ENCODE results near the gene SLC35F1.

SLC35F1 gene

GRCh38 chr6:118197539-118197938 is 290.5 kb downstream of the SLC35F1 start:
- H3K27ac ChIP-seq: no peak overlapping the region
- CTCF ChIA-PET: interaction anchor here (0.6 kb wide), 1 partner anchor 357 kb away, joined by 3 read pairs; no protein-coding TSS in a partner anchor
- TF ChIP-seq, protein P1, sequence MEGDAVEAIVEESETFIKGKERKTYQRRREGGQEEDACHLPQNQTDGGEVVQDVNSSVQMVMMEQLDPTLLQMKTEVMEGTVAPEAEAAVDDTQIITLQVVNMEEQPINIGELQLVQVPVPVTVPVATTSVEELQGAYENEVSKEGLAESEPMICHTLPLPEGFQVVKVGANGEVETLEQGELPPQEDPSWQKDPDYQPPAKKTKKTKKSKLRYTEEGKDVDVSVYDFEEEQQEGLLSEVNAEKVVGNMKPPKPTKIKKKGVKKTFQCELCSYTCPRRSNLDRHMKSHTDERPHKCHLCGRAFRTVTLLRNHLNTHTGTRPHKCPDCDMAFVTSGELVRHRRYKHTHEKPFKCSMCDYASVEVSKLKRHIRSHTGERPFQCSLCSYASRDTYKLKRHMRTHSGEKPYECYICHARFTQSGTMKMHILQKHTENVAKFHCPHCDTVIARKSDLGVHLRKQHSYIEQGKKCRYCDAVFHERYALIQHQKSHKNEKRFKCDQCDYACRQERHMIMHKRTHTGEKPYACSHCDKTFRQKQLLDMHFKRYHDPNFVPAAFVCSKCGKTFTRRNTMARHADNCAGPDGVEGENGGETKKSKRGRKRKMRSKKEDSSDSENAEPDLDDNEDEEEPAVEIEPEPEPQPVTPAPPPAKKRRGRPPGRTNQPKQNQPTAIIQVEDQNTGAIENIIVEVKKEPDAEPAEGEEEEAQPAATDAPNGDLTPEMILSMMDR (conservative IDR thresholded peaks at IDR 0.05; ENCODE audit: low read depth): no peak
- POLR2A ChIA-PET (ENCODE audit: low non-redundant PET): no interaction called here
- no peak for DNase-seq (ENCODE audit: low spot score)

GRCh38 chr6:118198746-118199145 is 291.7 kb downstream of the SLC35F1 start:
- POLR2A ChIA-PET (ENCODE audit: low non-redundant PET): no interaction called here
- CTCF ChIA-PET: no interaction called here
- peak; percentile 1 for DNase-seq (ENCODE audit: low spot score)
- H3K27ac ChIP-seq: no peak overlapping the region
- TF ChIP-seq, protein P1 (conservative IDR thresholded peaks at IDR 0.05; ENCODE audit: low read depth): no peak

DNA sequence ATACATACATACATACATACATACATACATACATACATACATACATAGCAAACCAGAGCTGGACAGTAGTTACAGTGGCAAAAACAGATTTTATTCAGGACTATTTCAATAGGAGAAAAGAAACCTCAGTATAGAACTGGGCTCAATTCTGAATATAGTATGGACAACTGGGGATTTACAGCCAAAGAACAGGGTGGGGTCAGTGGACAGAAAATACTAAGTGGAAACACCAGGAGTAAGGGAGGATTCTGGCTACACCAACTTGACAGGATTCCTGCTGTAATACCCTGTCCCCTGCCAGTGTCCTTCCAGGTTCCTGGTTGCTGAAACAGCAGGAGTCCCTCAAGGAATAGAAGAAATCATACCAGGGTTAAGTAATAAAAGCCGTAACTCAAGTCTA is 293.1 kb downstream of the SLC35F1 start:
- TF ChIP-seq, protein P1 (conservative IDR thresholded peaks at IDR 0.05; ENCODE audit: low read depth): no peak
- no peak overlapping the region for H3K27ac ChIP-seq
- POLR2A ChIA-PET (ENCODE audit: low non-redundant PET): no interaction called here
- no peak for DNase-seq (ENCODE audit: low spot score)
- CTCF ChIA-PET: no interaction called here

DNA sequence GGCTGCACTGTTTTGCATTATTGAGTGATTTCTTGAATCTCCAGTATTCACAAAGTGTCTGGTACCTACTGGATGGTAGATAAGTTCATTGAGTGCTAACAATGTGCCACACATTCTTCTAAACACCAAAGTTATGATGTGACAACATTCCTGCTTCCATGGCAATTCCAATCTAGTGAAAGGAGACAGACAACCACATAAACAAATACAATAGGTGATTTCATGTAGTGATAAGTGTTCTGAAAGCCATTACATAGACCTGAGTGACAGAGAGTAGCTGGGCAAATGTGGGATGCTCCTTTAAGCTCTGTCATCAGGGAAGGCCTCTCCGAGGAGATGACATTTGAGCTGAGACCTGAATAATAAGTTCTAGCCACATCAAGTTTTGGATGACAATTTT is 295.5 kb downstream of the SLC35F1 start:
- no peak for DNase-seq (ENCODE audit: low spot score)
- TF ChIP-seq, protein P1 (conservative IDR thresholded peaks at IDR 0.05; ENCODE audit: low read depth): no peak
- no peak overlapping the region for H3K27ac ChIP-seq
- POLR2A ChIA-PET (ENCODE audit: low non-redundant PET): no interaction called here
- CTCF ChIA-PET: interaction anchor here (0.6 kb wide), 1 partner anchor 10 kb away, joined by 4 read pairs; no protein-coding TSS in a partner anchor

- ChIA-PET POLR2A (ENCODE audit: low non-redundant PET) (no interaction called here), CTCF (no interaction called here)
- H3K27ac ChIP-seq: no peak overlapping the region
- DNase-seq (ENCODE audit: low spot score): no peak
- TF ChIP-seq, protein P1 (conservative IDR thresholded peaks at IDR 0.05; ENCODE audit: low read depth): no peak
These were observed 296.5 kb downstream of the SLC35F1 start for GRCh38 chr6:118203545-118203944.

GRCh38 chr6:118206221-118206620 is 299.2 kb downstream of the SLC35F1 start:
- ChIA-PET CTCF (no interaction called here), POLR2A (ENCODE audit: low non-redundant PET) (no interaction called here)
- no peak for DNase-seq (ENCODE audit: low spot score)
- TF ChIP-seq, protein P1 (conservative IDR thresholded peaks at IDR 0.05; ENCODE audit: low read depth): no peak
- no peak overlapping the region for H3K27ac ChIP-seq

DNA sequence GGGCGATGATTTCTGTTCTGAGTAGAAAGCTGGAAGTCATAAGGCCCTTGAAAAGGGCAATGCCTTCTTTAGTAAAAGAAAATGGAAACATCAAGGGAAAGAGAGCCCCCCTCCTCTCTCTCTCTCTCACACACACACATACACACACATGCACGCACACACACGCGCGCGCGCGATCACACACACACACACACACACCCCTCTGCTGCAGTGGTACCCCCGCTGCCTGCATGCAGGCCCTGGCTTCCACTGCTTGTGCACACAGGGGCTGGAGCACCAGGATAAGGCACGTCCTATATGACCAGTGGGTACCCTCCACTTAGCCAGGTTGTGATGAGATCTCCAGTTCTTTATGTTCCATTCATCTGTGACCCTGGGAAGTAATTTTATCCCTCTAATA is 300.9 kb downstream of the SLC35F1 start:
- DNase-seq (ENCODE audit: low spot score): no peak
- CTCF ChIA-PET: no interaction called here
- H3K27ac ChIP-seq: no peak overlapping the region
- TF ChIP-seq, protein P1 (conservative IDR thresholded peaks at IDR 0.05; ENCODE audit: low read depth): no peak
- POLR2A ChIA-PET (ENCODE audit: low non-redundant PET): no interaction called here
